Stimulated activated CD4-positive, alpha-beta T cell treated with anti-CD3 and anti-CD28 coated beads, Interleukin-2, amount 100 ng/mL, for 24 hours (primary cell): ENCODE measurements around the gene LRRC57.

ENCODE experiments used
- DNase-seq, 2 donors: peaks; one replicate each; pipeline ENCODE4 v3.0.0-alpha.2; 2020

Gene LRRC57

DNA sequence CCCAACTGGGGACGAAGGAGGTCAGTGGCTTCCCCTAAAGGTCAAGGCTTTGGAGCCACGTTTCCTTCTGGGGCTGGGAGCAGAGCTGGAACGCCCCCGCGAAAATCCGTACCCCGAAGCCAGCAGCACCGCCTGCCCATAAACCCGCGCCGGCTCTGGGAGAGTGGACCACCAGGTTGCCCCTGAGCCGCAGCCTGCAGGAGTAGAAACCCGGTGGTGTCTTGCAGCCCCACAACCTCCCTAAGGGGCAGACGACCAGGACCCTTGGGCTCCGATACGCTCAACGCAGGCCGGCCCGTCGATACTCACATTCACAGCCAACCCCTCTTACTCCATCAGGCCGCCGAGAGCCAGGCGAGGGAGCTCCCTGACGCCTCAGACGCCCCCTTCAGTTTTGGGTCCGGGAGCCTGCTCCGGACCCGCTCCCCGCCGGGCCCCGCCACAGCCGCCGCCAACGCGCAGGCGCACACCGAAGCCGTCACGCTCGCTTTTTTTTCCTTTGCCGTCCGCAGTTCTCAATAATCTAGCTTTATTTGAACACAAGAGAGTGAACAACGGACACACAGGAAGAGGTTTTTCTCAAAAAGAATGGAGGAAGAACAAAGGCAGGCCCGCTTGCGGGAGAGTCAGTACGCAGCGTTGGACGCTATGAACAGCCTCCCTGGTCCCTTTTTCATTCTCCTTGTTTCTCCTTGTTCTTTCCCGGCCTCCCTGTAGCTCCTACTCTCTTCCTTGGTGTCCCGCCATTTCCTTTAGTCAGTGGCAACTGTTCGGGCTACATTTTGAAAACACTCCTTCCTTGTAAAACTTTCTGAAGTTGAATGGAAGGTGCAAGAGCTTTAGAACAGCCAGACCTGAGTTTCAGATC lies 57.7 kb downstream of the LRRC57 start, which contains the start of gene ZNF106:
Gene ZNF106 (minus strand): TSS at position 471 of the 868 bp plus-strand sequence. CDS start 18,852 bp downstream, outside the sequence.
- peak; percentile 85 to 86 for DNase-seq

DNA sequence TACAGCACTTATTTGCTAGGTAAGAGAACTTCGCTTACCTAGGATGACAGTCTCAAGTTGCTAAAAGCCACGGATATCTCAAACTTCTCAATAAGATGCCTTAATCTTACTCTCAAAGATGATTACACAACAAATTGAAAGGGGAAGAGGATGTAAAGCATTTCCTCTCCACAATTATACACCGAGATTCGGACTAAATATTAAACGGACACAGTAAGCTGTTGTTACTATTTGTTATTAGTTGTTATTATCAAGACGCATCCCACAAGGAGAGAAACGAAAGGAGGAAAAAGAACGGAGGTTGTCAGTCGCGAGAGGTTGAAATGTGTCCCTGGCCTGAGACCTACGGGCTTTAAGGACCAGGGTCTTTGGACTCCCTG lies 58.3 kb downstream of the LRRC57 start:
- no peak for DNase-seq
